ENCODE results near the gene RNLS.

Gene RNLS

GRCh38 chr10:88582806-88583583, at the start of gene RNLS:
Gene RNLS (minus strand): TSS chr10:88583318.
- DNase-seq = peak; percentile 57

GRCh38 chr10:88624840-88625239, 41.7 kb upstream of the RNLS start:
- DNase-seq = no peak

GRCh38 chr10:88623835-88624234, 40.7 kb upstream of the RNLS start:
- no peak for DNase-seq

- no peak for DNase-seq
Measured at GRCh38 chr10:88620441-88620840, 37.3 kb upstream of the RNLS start.

- DNase-seq = no peak
Measured at GRCh38 chr10:88618496-88618895, 35.4 kb upstream of the RNLS start.

- DNase-seq = no peak
Measured at GRCh38 chr10:88617772-88618300, 34.7 kb upstream of the RNLS start.

- DNase-seq = no peak
Measured at GRCh38 chr10:88616250-88616977, 33.3 kb upstream of the RNLS start.

GRCh38 chr10:88608780-88609179, 25.7 kb upstream of the RNLS start:
- no peak for DNase-seq

GRCh38 chr10:88608052-88608732, 25.1 kb upstream of the RNLS start:
- no peak for DNase-seq

GRCh38 chr10:88598055-88598454, 14.9 kb upstream of the RNLS start:
- peak; percentile 93 for DNase-seq

- no peak for DNase-seq
Measured at GRCh38 chr10:88594482-88594881, 11.4 kb upstream of the RNLS start.

- DNase-seq = no peak
Measured at GRCh38 chr10:88592906-88593305, 9.8 kb upstream of the RNLS start.

- no peak for DNase-seq
Measured at GRCh38 chr10:88592381-88592780, 9.3 kb upstream of the RNLS start.

GRCh38 chr10:88586462-88586861, 3.3 kb upstream of the RNLS start, which contains the start of gene LIPJ:
Gene LIPJ (plus strand): TSS chr10:88586762. CDS start chr10:88590688, 3,926 bp downstream.
- no peak for DNase-seq

- no peak for DNase-seq
Measured at GRCh38 chr10:88583584-88583957, 453 bp upstream of the RNLS start.

GRCh38 chr10:88582411-88582805, 710 bp downstream of the RNLS start:
- peak; percentile 39 for DNase-seq

- peak; percentile 28 for DNase-seq
Measured at GRCh38 chr10:88565072-88565471, 18.0 kb downstream of the RNLS start.

GRCh38 chr10:88562152-88562551, 21.0 kb downstream of the RNLS start:
- DNase-seq = no peak

- DNase-seq = no peak
Measured at GRCh38 chr10:88557658-88558057, 25.5 kb downstream of the RNLS start.

GRCh38 chr10:88557256-88557655, 25.9 kb downstream of the RNLS start:
- no peak for DNase-seq

GRCh38 chr10:88555190-88555908, 27.8 kb downstream of the RNLS start:
- DNase-seq = peak; percentile 91

GRCh38 chr10:88553116-88553752, 29.9 kb downstream of the RNLS start:
- DNase-seq = peak; percentile 88
